ENCODE data around the gene KDM5A.

GRCh38 chr12:402029-402389, 12.9 kb upstream of the KDM5A start:
- no peak for TF ChIP-seq POLR2A (IDR thresholded peaks at IDR 0.05)
- no peak for TF ChIP-seq CTCF (IDR thresholded peaks at IDR 0.05)
- TF ChIP-seq POLR2AphosphoS5 (IDR thresholded peaks at IDR 0.05; ENCODE audit: insufficient read depth in 1 of 2, low read depth in 1 of 2): no peak

All from vagina (tissue), 2 donors.